Inflammatory macrophage treated with lipopolysaccharide for 4 hours (primary cell): Measurements from ENCODE around the gene GUCA2B.

Source experiments
- DNase-seq: peaks from one replicate; pipeline ENCODE4 v3.0.0-alpha.2; 2020

GUCA2B gene

GRCh38 chr1:42191319-42191718 lies 38.1 kb downstream of the GUCA2B start:
- DNase-seq, result no peak

- DNase-seq, result no peak
These were observed 38.9 kb downstream of the GUCA2B start for GRCh38 chr1:42192106-42192505.

DNA sequence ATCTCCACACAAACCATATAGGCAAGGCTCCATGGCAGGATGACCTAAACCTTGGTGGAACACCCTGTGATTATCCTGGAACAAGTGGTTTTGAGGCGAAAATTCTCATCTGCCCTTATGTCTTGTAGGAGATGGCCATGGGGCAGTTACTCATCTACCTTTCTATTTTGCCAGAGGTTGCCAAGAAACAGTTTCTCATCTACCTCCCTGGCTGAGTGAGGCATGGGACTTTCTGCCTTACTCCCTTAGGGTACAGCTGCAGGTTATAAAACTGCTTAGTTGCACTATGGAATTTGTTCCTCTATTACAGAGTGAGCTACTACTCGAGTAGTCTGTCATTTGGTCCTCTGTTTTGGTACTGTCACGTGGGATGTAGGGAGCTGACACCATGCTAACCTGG lies 42.6 kb downstream of the GUCA2B start:
- DNase-seq, result no peak

DNA sequence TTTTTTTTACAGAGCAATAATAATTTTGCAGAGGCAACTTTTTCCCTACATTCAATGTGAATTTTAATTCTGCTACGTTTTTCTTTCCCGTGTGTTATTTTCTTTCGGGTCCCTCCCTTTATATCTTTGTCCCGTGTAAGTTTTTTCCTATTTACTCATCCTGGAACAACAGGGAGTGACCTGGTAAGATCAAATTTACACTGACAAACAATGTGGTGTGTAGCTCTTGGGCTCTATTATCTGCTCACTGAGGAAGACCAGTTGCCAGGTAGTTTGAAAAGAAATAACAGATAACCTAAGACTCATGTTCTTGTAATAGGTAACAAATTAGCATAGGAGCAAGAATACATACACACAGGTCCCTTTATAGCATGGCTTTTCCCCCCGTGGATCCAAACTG lies 45.0 kb downstream of the GUCA2B start:
- DNase-seq, result no peak

DNA sequence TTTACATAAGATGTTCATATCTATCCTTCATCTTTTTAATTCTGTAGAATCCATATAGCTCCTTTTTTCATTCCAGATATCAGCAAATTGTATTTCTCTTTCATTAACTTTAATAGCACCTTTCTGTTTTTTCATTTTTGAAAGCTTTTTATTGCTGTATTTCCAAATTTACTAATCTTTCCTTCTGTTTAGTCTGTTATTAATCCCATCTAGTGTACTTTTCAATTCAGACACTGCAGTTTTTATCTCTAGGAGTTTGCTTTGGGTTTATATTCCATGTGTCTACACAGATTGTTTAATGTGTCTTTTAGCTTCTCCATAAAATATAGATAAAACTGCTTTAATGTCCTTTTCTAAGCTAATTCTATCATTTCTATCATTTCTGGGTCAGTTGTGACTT lies 48.8 kb downstream of the GUCA2B start:
- no peak for DNase-seq
